HG03097 (cell line): ENCODE data around the gene LUZP1.
A peak's percentile ranks its signal among the peaks of the same experiment; 100 is the strongest.
"Not testable (repeated sequence)": the region's sequence is repeated elsewhere in the genome, so short reads cannot be mapped to it uniquely, and the experiment has no call there.

ENCODE experiments used
- ATAC-seq: cut with Tn5 transposase; IDR thresholded peaks from one replicate; pipeline ENCODE4 v1.9.1; 2021; ENCODE audit not compliant: unreplicated experiment, low FRiP score

Gene LUZP1

GRCh38 chr1:23168445-23169194 lies at the start of gene LUZP1:
LUZP1 (minus strand) TSS chr1:23168856.
- peak; percentile 51 for ATAC-seq

- ATAC-seq: no peak
These were observed 48.9 kb upstream of the LUZP1 start, which contains the start of gene HTR1D for GRCh38 chr1:23217421-23218115. HTR1D (minus strand) TSS chr1:23217502; CDS start chr1:23194219, 23,283 bp downstream.

- ATAC-seq: no peak
These were observed 48.2 kb upstream of the LUZP1 start for GRCh38 chr1:23216771-23217420.

- ATAC-seq: no peak
These were observed 47.2 kb upstream of the LUZP1 start for GRCh38 chr1:23215751-23216449.

- no peak for ATAC-seq
These were observed 46.6 kb upstream of the LUZP1 start for GRCh38 chr1:23215291-23215690.

GRCh38 chr1:23214640-23215039 lies 46.0 kb upstream of the LUZP1 start:
- ATAC-seq: no peak

GRCh38 chr1:23211955-23212354 lies 43.3 kb upstream of the LUZP1 start:
- no peak for ATAC-seq

GRCh38 chr1:23210963-23211362 lies 42.3 kb upstream of the LUZP1 start:
- no peak for ATAC-seq

GRCh38 chr1:23210351-23210785 lies 41.7 kb upstream of the LUZP1 start:
- ATAC-seq: no peak

GRCh38 chr1:23209770-23210169 lies 41.1 kb upstream of the LUZP1 start:
- no peak for ATAC-seq

GRCh38 chr1:23208527-23208926 lies 39.9 kb upstream of the LUZP1 start:
- no peak for ATAC-seq

- ATAC-seq: not testable (repeated sequence)
These were observed 39.1 kb upstream of the LUZP1 start for GRCh38 chr1:23207733-23208132.

GRCh38 chr1:23202263-23202749 lies 33.6 kb upstream of the LUZP1 start:
- ATAC-seq: no peak

GRCh38 chr1:23200883-23201282 lies 32.2 kb upstream of the LUZP1 start:
- ATAC-seq: no peak

GRCh38 chr1:23198373-23198772 lies 29.7 kb upstream of the LUZP1 start:
- no peak for ATAC-seq

GRCh38 chr1:23196627-23197328 lies 28.1 kb upstream of the LUZP1 start:
- no peak for ATAC-seq

GRCh38 chr1:23194119-23194984 lies 25.7 kb upstream of the LUZP1 start:
- ATAC-seq: no peak

GRCh38 chr1:23193391-23194118 lies 24.9 kb upstream of the LUZP1 start:
- ATAC-seq: no peak
